ENCODE measurements around the gene SLC2A13. TPM values are rescaled to one million over a fixed set of nuclear protein-coding genes. Genes with fewer than 3 reads are reported as not detected.
A peak's percentile ranks its signal among the peaks of the same experiment; 100 is the strongest.

The SLC2A13 gene
- 4.3 and 5.0 TPM in 2 replicates for total RNA-seq (2013; cell fraction: nucleolus; rRNA removed)
- total RNA-seq (2014; rRNA removed) (0.22 and 0.68 TPM in 2 replicates), total RNA-seq (2014; rRNA removed; fragmentation: Illumina TruSeq; extraction: Trizol) (0.28 and 0.85 TPM in 2 replicates), total RNA-seq (2021) (0.29 and 0.31 TPM in 2 replicates), polyA plus RNA-seq (2011; rRNA removed) (3.7 and 5.9 TPM in 2 replicates), polyA plus RNA-seq (2014; fragmentation: Illumina TruSeq; extraction: Trizol) (0.17 and 0.19 TPM in 2 replicates), polyA plus RNA-seq (2014; fragmentation: Nextera tagmentation; extraction: Ambion mirVana) (under 1 TPM; 0.05 TPM), polyA plus RNA-seq (2014; rRNA removed) (0.17 and 0.42 TPM in 2 replicates), polyA plus RNA-seq (2016; fragmentation: Nextera tagmentation; extraction: Ambion mirVana) (under 1 TPM; 0.13 to 0.35 TPM), polyA minus RNA-seq (2011; rRNA and poly(A)+ RNA removed) (6.9 and 10.7 TPM in 2 replicates), Bru-seq, nascent RNA (percentile 45 among the genes with signal in this experiment), BruChase-seq, experiment 1, labeled RNA remaining after a 6-hour chase (percentile 36 among the genes with signal in this experiment), BruChase-seq, experiment 2, labeled RNA remaining after a 2-hour chase (percentile 37 among the genes with signal in this experiment)
- polyA plus RNA-seq (2011; ENCODE audit: low read depth) = 0.31 TPM
- polyA plus RNA-seq (2011; cell fraction: cytosol; rRNA removed) = 1.1 and 1.2 TPM in 2 replicates
- polyA plus RNA-seq (2011; cell fraction: nucleus; rRNA removed) = 5.1 and 8.0 TPM in 2 replicates
- 0.56 and 0.69 TPM in 2 replicates for polyA plus RNA-seq (2012)
- polyA minus RNA-seq (2011; cell fraction: cytosol; rRNA and poly(A)+ RNA removed) = 1.7 and 3.3 TPM in 2 replicates
- 15.2 and 27.0 TPM in 2 replicates for polyA minus RNA-seq (2011; cell fraction: nucleus; rRNA and poly(A)+ RNA removed)
- long read RNA-seq, experiment 1, partial matches to known transcripts = 0 of 1 reads
- long read RNA-seq, experiment 1, other reads (novel, unspliced or antisense) = 1 of 1 reads
- long read RNA-seq, experiment 2, partial matches to known transcripts = 4 of 7 reads
- long read RNA-seq, experiment 2, other reads (novel, unspliced or antisense) = 3 of 7 reads

DNA sequence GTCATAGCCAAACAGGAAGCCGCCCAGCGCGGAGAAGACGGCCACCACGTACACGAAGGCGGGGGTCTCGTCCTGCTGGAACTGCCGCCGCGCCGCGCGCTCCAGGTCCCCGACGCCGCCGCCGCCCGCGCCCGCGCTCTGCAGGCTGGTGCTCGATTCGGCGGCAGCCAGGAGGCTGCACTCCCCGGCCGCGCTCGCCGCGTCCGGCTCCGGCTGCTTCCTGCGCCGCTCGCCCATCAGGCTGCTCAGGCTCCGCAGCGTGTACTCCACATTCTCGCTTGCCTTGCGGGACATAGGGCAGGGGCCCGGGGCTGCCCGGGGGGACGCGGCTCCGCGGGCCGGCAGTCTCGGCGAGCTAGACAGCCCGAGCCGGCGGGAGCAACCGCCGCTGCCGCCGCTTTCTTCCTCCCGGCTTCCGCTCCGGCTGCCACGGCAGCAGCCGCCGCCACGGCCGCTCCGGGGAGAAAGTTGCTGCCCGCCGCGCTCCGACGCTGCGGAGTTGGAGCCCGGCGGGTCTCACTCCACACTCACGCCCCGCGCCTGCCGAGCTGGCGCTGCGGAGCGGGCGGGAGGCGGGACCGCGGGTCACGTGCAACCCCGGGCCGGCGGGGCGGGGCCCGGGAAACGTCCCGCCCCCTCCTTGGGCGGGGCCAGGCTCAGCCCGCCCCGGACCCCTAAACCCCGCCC lies at the start of gene SLC2A13:
Gene SLC2A13 (minus strand): TSS at position 567 of the 687 bp plus-strand sequence. CDS start 273 bp downstream, at position 294.
- BruUV-seq (replicated peaks) = no TSS peak
- in situ Hi-C loops (cut with MboI) (loop anchor here (5.0 to 25.0 kb wide), 2 partner anchors 93 to 493 kb away; partner anchors contain the start of gene ABCD2), intact Hi-C loops (cut with micrococcal nuclease; ENCODE audit: unreplicated experiment) (loop anchor here (2.0 kb wide), 1 partner anchor 19 kb away; no protein-coding TSS in a partner anchor)
- Histone ChIP-seq H3K4me3 (peak within 1 kb of the TSS; percentile 73), H3K9ac (ENCODE audit: control insufficient read depth, insufficient read depth, low read length) (peak within 1 kb of the TSS; percentile 10; the same call in 1 of the 2 replicates), H3K4me2 (ENCODE audit: control insufficient read depth, insufficient read depth) (peak within 1 kb of the TSS; percentile 86), H3K9me3 (replicated peaks; ENCODE audit: control insufficient read depth, insufficient read depth, low read length) (no peaks in the 10 kb centered on the region; the same call in 2 of the 3 replicates), H2AFZ (ENCODE audit: control insufficient read depth, low read depth, low read length) (peak within 1 kb of the TSS; percentile 77), H3K36me3 (ENCODE audit: control insufficient read depth in 2 of 2, insufficient read depth in 2 of 2, low read length in 1 of 2) (no peaks in the 10 kb centered on the region), H3K27ac (ENCODE audit: control insufficient read depth, insufficient read depth) (no peak within 1 kb of the TSS), H3K79me2 (ENCODE audit: control insufficient read depth, insufficient read depth, low read length) (no peaks in the 10 kb centered on the region), H3K4me1 (ENCODE audit: control insufficient read depth, insufficient read depth, low read length) (peaks cover 11% of the 10 kb centered on the region), H4K20me1 (ENCODE audit: control insufficient read depth, insufficient read depth) (no peaks in the 10 kb centered on the region), H3K27me3 (replicated peaks in 1 of 2; ENCODE audit: control insufficient read depth in 2 of 2, insufficient read depth in 2 of 2, low read length in 1 of 2) (peaks cover 0 to 13% of the 10 kb centered on the region in 2 experiments; a peak in 2 of 4 replicates)
- FAIRE-seq (no peak), DNase-seq (ENCODE audit: low read depth, low spot score) (no peak), ATAC-seq (peak; percentile 87)
- ChIA-PET POLR2A (interaction anchor here (0.6 kb wide), 3 partner anchors 41 to 50 kb away, joined by 3 to 4 read pairs (median 3); no protein-coding TSS in a partner anchor), CTCF (interaction anchor here (1.0 to 7.1 kb wide), 6 partner anchors 12 to 209 kb away, joined by 3 to 103 read pairs (median 24); no protein-coding TSS in a partner anchor), SMC1A (ENCODE audit: uncharacterized antibody, unreplicated experiment) (interaction anchor here (0.8 to 4.8 kb wide), 13 partner anchors 9 to 291 kb away, joined by 3 to 76 read pairs (median 4); no protein-coding TSS in a partner anchor), RAD21 (ENCODE audit: unreplicated experiment) (interaction anchor here (1.2 to 7.8 kb wide), 6 partner anchors 9 to 208 kb away, joined by 4 to 76 read pairs (median 12); no protein-coding TSS in a partner anchor)
- under 1% methylated on average over 80 of the region's 97 CpGs for WGBS (ENCODE audit: insufficient coverage, insufficient replicate concordance, low lambda C conversion rate, missing lambda C conversion rate)
- TF ChIP-seq SUPT20H (IDR thresholded peaks at IDR 0.05; ENCODE audit: borderline replicate concordance, control insufficient read depth, low read depth, low read length) (no peak), YY1 (IDR thresholded peaks at IDR 0.05; ENCODE audit: low read depth, low read length) (no peak), RCOR1 (conservative IDR thresholded peaks at IDR 0.05; ENCODE audit: low read depth, low read length) (no peak), CBX5 (IDR thresholded peaks at IDR 0.05; ENCODE audit: low read depth) (no peak), RFX5 (IDR thresholded peaks at IDR 0.05; ENCODE audit: low read depth, low read length) (no peak), CBFB (IDR thresholded peaks at IDR 0.05; ENCODE audit: low read depth) (no peak), SP1 (IDR thresholded peaks at IDR 0.05; ENCODE audit: low read depth, low read length) (peak; percentile 71), CHD2 (IDR thresholded peaks at IDR 0.05; ENCODE audit: borderline replicate concordance, low read depth, low read length) (no peak; the same call in 1 of the 2 replicates)
- TF ChIP-seq, protein P1, sequence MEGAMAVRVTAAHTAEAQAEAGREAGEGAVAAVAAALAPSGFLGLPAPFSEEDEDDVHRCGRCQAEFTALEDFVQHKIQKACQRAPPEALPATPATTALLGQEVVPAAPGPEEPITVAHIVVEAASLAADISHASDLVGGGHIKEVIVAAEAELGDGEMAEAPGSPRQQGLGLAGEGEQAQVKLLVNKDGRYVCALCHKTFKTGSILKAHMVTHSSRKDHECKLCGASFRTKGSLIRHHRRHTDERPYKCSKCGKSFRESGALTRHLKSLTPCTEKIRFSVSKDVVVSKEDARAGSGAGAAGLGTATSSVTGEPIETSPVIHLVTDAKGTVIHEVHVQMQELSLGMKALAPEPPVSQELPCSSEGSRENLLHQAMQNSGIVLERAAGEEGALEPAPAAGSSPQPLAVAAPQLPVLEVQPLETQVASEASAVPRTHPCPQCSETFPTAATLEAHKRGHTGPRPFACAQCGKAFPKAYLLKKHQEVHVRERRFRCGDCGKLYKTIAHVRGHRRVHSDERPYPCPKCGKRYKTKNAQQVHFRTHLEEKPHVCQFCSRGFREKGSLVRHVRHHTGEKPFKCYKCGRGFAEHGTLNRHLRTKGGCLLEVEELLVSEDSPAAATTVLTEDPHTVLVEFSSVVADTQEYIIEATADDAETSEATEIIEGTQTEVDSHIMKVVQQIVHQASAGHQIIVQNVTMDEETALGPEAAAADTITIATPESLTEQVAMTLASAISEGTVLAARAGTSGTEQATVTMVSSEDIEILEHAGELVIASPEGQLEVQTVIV (IDR thresholded peaks at IDR 0.05; ENCODE audit: borderline replicate concordance, partially characterized antibody) = no peak
- TF ChIP-seq, protein P2, sequence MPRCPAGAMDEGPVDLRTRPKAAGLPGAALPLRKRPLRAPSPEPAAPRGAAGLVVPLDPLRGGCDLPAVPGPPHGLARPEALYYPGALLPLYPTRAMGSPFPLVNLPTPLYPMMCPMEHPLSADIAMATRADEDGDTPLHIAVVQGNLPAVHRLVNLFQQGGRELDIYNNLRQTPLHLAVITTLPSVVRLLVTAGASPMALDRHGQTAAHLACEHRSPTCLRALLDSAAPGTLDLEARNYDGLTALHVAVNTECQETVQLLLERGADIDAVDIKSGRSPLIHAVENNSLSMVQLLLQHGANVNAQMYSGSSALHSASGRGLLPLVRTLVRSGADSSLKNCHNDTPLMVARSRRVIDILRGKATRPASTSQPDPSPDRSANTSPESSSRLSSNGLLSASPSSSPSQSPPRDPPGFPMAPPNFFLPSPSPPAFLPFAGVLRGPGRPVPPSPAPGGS (IDR thresholded peaks at IDR 0.05; ENCODE audit: borderline replicate concordance, insufficient read depth, low read depth, low read length, poor library complexity, severe bottlenecking) = no peak
- TF ChIP-seq, protein P3, sequence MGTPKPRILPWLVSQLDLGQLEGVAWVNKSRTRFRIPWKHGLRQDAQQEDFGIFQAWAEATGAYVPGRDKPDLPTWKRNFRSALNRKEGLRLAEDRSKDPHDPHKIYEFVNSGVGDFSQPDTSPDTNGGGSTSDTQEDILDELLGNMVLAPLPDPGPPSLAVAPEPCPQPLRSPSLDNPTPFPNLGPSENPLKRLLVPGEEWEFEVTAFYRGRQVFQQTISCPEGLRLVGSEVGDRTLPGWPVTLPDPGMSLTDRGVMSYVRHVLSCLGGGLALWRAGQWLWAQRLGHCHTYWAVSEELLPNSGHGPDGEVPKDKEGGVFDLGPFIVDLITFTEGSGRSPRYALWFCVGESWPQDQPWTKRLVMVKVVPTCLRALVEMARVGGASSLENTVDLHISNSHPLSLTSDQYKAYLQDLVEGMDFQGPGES (IDR thresholded peaks at IDR 0.05) = no peak

Data from GM12878 (cell line).